Hypothalamus (tissue), 51 donors: ENCODE results near the gene RAD9A.
"Not testable (repeated sequence)": the region's sequence is repeated elsewhere in the genome, so short reads cannot be mapped to it uniquely, and the experiment has no call there.

Source experiments
- DNase-seq, 51 donors: peaks; one replicate each; lab custom pipeline; 2025; lab: John Stamatoyannopoulos, UW

RAD9A gene

GRCh38 chr11:67393990-67394389 lies 2.2 kb downstream of the RAD9A start:
- DNase-seq, result no peak

DNA sequence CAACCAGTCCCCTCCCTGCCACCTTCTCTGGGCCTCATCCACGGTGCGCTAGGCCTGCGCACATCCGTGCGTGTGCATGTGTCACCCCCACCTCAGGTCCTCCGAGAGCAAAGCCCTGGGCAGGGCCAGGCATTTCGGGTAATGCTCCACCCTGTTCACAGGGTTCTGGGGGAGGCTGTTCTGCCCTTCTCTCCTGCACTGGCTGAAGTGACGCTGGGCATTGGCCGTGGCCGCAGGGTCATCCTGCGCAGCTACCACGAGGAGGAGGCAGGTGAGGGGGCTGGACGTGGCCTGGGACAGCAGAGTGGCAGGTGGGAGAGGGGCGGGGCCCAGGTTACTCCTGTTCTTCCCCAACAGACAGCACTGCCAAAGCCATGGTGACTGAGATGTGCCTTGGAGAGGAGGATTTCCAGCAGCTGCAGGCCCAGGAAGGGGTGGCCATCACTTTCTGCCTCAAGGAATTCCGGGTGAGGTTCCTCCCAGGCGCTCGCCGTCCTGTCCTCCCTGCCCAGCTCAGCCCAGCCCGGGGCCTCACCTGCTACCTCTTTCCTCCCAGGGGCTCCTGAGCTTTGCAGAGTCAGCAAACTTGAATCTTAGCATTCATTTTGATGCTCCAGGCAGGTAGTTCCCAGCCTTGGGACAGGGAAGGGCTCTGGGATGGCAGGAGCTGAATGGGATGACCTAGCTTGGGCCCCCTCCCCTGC lies 3.9 kb downstream of the RAD9A start:
- no peak for DNase-seq

DNA sequence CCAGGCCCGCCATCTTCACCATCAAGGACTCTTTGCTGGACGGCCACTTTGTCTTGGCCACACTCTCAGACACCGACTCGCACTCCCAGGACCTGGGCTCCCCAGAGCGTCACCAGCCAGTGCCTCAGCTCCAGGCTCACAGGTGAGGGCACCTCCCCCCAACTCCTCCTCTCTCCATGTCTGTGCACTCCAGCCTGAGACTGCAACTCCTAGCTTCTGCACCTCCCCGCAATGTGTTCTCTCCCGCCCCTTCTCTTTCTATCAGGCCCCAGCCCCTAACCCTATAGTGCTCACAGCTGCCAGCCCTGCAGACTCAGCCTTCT lies 4.4 kb downstream of the RAD9A start:
- no peak for DNase-seq

DNA sequence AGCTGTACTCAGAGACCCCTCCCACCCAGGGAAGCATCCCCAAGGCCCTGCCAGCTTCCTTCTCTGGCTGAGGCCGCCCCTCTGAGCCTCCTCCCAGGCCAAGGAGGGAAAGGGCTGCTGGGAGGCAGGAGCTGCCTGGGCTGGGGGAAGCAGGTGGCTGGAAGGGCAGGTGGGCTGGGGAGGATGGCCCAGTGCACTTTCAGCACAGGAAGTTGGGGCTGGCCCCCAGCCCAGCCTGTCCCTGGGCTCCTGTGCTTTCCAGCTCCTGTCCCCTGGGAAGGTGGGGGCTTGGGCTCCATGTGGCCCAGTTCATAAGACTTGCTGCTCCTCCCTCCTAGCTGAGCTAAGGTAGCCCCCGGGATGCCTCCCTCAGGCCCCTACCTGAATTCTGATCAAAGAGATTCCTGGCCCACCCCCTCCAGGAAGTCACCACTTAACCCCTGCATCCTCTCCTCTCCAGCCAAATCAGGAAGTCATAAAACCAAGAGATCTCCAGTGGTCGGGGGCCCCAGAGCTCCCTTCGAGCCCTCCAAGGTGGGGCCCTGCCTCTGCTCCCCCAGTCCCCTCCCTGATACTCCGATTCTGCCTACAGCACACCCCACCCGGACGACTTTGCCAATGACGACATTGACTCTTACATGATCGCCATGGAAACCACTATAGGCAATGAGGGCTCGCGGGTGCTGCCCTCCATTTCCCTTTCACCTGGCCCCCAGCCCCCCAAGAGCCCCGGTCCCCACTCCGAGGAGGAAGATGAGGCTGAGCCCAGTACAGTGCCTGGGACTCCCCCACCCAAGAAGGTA lies 5.0 kb downstream of the RAD9A start:
- no peak for DNase-seq

GRCh38 chr11:67397536-67397935 lies 5.8 kb downstream of the RAD9A start:
- DNase-seq, result no peak

GRCh38 chr11:67397986-67398660 lies 6.3 kb downstream of the RAD9A start:
- peak in 1 of 51 donors; percentile 37 for DNase-seq

DNA sequence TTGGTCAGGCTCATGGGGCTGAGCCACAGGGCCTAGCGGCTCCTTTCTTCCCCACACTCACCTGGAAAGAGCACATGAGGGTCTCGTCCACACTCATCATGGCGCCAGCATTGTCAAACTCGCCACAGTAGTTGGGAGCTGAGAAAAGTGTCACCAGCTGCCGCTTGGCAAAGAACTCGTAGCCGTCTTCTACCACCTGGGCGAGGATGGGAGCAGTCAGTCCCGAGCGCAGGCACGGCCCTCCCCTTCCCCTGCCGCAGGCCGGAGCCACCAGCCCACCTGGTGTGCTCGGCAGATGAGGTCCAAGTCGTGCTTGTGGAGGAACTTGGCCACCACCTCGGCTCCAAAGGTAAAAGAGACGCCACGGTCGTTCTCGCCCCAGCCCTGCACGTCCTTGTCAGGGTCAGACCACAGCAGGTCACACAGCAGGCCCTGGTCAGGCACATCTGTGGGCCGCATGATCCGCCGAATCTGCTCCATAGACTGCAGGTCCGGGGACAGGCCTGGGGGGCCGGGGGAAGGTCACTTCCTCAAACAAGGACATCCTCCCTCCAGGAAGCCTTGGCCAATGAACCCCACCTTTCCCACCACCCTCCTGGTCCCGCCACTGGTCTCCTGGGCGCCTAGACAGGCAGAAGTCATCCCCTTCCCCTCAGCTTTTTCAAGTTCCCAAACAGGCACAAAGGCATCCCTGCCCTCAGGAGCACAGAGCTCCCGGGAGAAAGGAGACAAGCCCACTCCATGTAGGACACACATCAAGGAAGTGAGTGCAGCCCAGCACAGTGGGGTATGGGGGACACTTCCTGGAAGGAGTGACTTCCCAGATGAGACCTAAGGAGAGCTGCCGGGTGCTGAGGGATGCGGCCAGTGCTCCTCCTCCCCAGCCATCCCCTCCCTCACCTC lies 7.1 kb downstream of the RAD9A start:
- DNase-seq, result no peak

GRCh38 chr11:67400251-67400941 lies 8.6 kb downstream of the RAD9A start:
- no peak for DNase-seq

GRCh38 chr11:67400942-67401494 lies 9.2 kb downstream of the RAD9A start:
- DNase-seq, result no peak

GRCh38 chr11:67401495-67402191 lies 9.9 kb downstream of the RAD9A start, which contains the start of gene PPP1CA:
Gene PPP1CA, minus strand, starts transcription at chr11:67401858. Its CDS starts 76 bp downstream, at chr11:67401782.
- peak; percentile 35 to 96 (median 87) for DNase-seq

GRCh38 chr11:67402192-67402839 lies 10.5 kb downstream of the RAD9A start:
- DNase-seq, result not testable (repeated sequence)

- DNase-seq, result not testable (repeated sequence)
Measured at GRCh38 chr11:67403085-67403484, 11.3 kb downstream of the RAD9A start.

DNA sequence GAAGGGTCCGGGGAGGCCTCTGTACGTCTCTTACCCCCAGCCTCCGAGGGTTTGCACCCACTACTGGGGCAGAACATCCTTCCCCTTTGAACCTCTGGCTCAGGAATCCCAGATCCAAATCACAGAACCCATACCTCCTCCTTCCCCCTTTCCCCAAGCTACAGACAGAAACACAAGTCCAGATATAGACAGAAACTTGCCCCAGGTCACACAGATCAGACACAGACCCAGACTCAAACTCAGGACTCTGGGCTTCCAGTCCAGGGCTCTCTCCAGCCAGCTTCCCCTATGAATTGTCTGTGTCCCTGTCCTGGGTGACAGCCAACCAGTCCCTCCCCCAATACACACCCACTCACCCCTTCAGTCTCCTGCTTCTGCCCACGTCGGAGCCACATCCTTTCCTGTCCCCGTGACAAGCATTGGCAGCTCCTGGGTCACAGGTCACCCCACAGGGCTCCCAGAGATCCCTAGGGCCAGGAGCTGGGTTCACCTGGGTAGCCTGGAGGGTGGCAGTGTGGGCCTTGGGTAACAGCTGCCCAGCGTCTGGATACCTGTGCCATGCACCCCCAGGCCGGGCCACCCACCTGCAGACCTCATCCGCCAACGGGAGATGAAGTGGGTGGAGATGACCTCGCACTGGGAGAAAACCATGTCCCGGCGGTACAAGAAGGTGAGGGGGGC lies 12.9 kb downstream of the RAD9A start:
- no peak for DNase-seq

- no peak for DNase-seq
Measured at GRCh38 chr11:67405196-67405567, 13.4 kb downstream of the RAD9A start.

DNA sequence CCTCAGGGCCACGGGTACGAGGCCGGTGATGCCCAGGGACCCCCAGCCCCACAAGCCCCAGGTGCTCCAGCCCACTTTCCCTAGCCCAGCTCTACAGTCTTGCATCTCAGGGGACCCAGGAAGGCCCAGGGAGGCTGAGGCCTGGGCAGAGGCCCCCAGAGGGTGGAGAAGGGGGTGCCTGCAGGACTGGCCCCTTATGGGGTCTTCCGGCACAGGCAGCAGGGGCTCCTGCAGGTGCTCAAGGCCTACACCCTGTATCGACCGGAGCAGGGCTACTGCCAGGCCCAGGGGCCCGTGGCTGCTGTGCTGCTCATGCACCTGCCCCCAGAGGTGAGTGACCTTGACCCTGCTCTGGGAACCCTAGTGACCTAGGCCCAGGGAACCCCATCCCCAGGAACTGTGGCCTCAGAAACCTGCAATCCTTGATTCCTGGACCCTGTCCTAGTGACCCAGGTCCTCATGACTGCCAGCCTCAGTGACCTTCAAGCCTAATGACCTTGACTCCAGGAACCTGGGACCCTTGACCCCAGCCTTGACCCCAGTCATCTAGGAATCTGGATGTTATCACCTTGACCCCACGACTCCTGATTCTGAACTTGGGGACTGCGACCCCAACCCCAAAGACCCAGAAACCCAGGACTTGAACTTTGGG lies 14.0 kb downstream of the RAD9A start:
- no peak for DNase-seq

- no peak for DNase-seq
Measured at GRCh38 chr11:67406420-67406968, 14.7 kb downstream of the RAD9A start.
